BE2C (cell line): Measurements from ENCODE around the gene MACROH2A2.

Experiments used
- DNase-seq: peaks from one replicate; pipeline ENCODE4 v3.0.0-alpha.2; 2020
- H3K27me3 ChIP-seq: fragments of 250-450 bp; sonication (Bioruptor Pico); 2 replicates; pipeline ENCODE4 v1.5.1; 2020; ENCODE audit warnings: mild to moderate bottlenecking
- H3K36me3 ChIP-seq: fragments of 250-450 bp; sonication (Bioruptor Pico); 2 replicates; pipeline ENCODE4 v1.5.1; 2020; ENCODE audit warnings: mild to moderate bottlenecking
- H3K4me1 ChIP-seq: fragments of 250-450 bp; sonication (Bioruptor Pico); 2 replicates; pipeline ENCODE4 v1.5.1; 2020
- H3K4me3 ChIP-seq: 2 replicates; pipeline ENCODE4 v1.5.1; 2011; ENCODE audit warnings: low read depth, low read length
- H3K9me3 ChIP-seq: fragments of 250-450 bp; sonication (Bioruptor Pico); 2 replicates; pipeline ENCODE4 v1.5.1; 2020
- TF ChIP-seq, protein P1 (sequence below): IDR thresholded peaks from 2 replicates; pipeline ENCODE4 v1.5.1; 2012; ENCODE audit warnings: mild to moderate bottlenecking, low read depth, low read length

MACROH2A2 gene

DNA sequence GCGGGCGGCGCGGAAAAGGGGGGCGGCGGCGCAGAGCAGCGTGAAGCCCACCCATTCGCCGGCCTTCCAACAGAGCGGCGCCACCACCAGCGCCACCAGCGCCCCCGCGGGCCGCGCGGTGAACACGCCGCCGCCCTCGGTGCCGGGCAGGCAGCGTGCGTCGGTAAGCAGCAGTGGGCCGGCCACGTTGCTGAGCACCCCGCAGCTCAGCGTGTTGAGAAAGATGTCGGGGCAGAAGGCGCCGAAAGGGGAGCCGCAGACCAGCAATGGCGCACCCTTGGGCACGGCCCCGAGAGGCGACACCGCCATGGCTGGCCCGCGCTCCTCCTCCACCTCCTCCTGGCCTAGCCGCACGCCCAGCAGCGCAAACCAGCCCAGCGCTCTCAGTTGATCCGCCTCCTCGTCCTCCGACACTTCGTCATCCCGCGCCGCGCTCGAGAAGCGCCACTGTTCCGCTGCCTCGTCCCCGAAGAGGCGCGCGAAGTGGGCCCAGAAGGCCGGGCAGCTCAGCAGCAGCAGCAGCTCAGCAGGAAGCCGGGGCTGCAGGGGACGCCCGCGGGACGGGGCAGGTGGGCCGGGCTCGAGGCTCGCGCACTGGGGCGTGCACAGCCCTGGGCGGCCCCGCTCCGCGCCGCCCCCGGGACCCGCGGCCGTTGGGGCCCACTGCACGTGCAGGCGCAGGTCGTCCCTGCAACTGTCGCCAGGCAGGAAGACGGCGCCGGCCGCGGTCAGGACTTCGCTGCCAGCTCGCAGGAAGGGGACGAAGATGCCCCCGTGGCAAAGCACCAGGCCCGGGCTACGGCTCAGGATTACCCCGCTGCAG lies 93.2 kb downstream of the MACROH2A2 start:
- 0 out of 2 replicates have a peak, but pooled peaks cover 2% of the 10 kb centered on the region for H3K36me3 ChIP-seq
- H3K27me3 ChIP-seq = no peaks in the 10 kb centered on the region
- TF ChIP-seq, protein P1, sequence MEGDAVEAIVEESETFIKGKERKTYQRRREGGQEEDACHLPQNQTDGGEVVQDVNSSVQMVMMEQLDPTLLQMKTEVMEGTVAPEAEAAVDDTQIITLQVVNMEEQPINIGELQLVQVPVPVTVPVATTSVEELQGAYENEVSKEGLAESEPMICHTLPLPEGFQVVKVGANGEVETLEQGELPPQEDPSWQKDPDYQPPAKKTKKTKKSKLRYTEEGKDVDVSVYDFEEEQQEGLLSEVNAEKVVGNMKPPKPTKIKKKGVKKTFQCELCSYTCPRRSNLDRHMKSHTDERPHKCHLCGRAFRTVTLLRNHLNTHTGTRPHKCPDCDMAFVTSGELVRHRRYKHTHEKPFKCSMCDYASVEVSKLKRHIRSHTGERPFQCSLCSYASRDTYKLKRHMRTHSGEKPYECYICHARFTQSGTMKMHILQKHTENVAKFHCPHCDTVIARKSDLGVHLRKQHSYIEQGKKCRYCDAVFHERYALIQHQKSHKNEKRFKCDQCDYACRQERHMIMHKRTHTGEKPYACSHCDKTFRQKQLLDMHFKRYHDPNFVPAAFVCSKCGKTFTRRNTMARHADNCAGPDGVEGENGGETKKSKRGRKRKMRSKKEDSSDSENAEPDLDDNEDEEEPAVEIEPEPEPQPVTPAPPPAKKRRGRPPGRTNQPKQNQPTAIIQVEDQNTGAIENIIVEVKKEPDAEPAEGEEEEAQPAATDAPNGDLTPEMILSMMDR = peak; percentile 37
- H3K4me1 ChIP-seq = no peaks in the 10 kb centered on the region; the same call in 1 of the 2 replicates
- peak; percentile 81 for DNase-seq
- H3K4me3 ChIP-seq = peak overlapping the region; percentile 72
- no peaks in the 10 kb centered on the region for H3K9me3 ChIP-seq

DNA sequence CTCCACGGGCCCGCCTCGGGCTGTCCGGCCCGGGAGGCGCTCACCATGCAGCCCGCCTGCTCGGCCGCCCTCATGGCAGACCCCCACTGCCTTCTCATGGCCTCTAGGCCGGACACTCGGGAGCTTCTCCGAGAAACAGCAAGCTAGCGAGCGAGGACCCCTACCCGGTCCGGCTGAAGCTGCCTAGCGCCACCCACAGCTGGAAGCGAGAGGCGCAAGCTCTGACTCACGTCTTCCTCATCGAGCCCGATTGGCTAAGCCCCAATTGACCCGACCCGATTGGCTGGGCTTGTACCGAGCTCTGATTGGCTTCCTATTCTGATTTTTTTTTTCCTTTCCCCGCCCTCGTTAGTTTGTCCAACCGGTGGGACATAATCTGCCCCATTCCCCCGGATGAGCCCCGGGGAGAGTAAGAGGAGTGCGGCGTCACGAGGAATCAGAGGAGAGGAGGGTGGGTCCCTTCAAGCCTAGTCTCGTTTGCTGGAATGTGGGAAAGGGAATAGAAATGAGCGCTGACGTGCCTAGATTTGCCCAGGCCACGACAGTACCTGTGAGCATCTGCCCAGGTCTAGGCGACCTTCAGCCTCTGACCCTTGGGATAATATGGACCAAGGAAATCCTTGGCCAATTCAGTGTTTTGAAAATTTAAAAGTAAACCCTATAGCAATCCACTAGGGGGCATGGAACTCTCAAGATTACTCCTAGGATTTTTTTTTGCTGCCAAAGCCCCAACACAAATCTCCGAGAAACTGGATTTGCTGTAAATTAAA lies 94.0 kb downstream of the MACROH2A2 start, which contains the start of gene TYSND1:
TSS of gene TYSND1 (minus strand) at position 212 of the 770 bp plus-strand sequence. CDS start at position 98, 114 bp downstream.
- Histone ChIP-seq H3K9me3 (no peaks in the 10 kb centered on the region), H3K4me1 (no peaks in the 10 kb centered on the region; the same call in 1 of the 2 replicates), H3K36me3 (peaks cover 6% of the 10 kb centered on the region), H3K27me3 (no peaks in the 10 kb centered on the region), H3K4me3 (peak within 1 kb of the TSS; percentile 72)
- TF ChIP-seq, protein P1 = peak; percentile 76
- peak; percentile 98 for DNase-seq

DNA sequence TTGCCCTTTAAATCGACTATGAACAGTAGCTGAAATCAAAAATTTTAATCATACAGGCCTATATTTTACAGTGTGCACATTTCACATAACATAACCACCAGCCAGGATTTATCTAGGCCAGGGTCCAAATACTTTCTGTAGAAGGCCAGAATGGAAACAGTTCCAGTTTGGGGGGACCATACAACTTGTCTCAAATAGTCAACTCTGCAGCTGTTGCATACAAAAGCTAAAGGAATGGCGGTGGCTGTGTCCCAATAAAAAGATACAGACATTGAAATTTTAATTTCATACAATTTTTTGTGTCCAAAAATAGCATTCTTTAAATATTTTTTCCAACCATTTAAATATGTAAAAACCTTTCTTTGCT lies 94.6 kb downstream of the MACROH2A2 start:
- H3K4me3 ChIP-seq = peak overlapping the region; percentile 45
- TF ChIP-seq, protein P1 = no peak
- DNase-seq = no peak
- no peaks in the 10 kb centered on the region; the same call in 1 of the 2 replicates for H3K4me1 ChIP-seq
- H3K9me3 ChIP-seq = no peaks in the 10 kb centered on the region
- H3K36me3 ChIP-seq = peaks cover 11% of the 10 kb centered on the region
- H3K27me3 ChIP-seq = no peaks in the 10 kb centered on the region

DNA sequence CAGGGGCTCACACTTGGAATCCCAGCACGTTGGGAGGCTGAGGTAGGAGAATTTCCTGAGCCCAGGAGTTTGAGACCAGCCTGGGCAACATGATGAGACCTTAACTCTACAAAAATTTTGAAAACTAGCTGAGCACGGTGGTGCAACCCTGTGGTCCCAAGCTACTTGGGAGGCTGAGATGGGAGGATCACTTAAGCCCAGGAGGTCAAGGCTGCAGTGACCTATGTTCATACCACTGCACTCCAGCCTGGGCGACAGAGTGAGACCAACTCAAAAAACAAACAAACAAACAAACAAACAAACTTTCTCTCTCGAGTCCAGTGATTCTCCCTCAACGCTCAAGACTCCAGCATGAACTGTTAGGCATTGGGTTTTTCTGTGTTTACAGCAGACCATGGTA lies 95.9 kb downstream of the MACROH2A2 start:
- Histone ChIP-seq H3K36me3 (peaks cover 21% of the 10 kb centered on the region), H3K9me3 (no peaks in the 10 kb centered on the region), H3K4me3 (no peak overlapping the region), H3K4me1 (no peaks in the 10 kb centered on the region; the same call in 1 of the 2 replicates), H3K27me3 (no peaks in the 10 kb centered on the region)
- TF ChIP-seq, protein P1 = no peak
- no peak for DNase-seq

DNA sequence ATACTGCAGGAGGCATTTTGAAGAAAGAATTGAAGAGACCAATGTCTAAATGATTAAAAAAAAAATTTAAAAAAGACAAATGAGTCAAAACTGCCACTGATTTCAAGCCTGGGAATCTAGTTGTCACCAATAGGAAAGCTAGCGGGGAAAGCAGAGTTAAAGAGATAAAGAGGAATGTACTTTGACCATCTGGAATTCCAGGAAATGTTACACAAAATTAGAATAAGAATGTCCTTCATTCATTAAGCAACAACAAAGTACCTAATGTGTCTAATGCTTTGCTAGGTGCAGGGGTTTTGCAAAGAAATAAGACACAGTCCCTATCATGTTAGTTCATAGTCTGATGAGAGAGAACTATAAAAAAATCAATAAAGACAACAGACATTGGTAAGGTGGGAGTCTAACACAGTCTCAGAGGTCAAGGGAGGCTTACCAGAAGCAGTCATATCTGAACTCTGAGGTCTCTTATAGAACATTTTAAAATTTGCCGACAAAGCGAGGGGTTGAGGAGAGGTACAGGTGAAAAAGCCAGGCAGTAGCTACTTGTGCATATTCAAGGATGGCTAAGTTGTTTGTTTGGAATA lies 102.7 kb downstream of the MACROH2A2 start:
- DNase-seq = no peak
- Histone ChIP-seq H3K9me3 (no peaks in the 10 kb centered on the region), H3K36me3 (peaks cover 61% of the 10 kb centered on the region), H3K27me3 (no peaks in the 10 kb centered on the region), H3K4me3 (no peak overlapping the region), H3K4me1 (no peaks in the 10 kb centered on the region)
- TF ChIP-seq, protein P1 = no peak
